Hepatocyte (in vitro differentiated cells): ENCODE results near the gene BTBD19. TPM values are rescaled to one million over a fixed set of nuclear protein-coding genes. Genes with fewer than 3 reads are reported as not detected.
"Not testable (repeated sequence)": the region's sequence is repeated elsewhere in the genome, so short reads cannot be mapped to it uniquely, and the experiment has no call there.

Experiments
- DNase-seq: peaks from one replicate; pipeline ENCODE4 v3.0.0-alpha.2; 2016; ENCODE audit warnings: low spot score
- H2AFZ ChIP-seq: fragments of 200-600 bp; sonication (generic); 2 replicates; pipeline ENCODE4 v1.6.0; 2016; ENCODE audit warnings: antibody characterized with exemption, mild to moderate bottlenecking
- H3K27ac ChIP-seq: fragments of 200-600 bp; sonication (generic); 2 replicates; pipeline ENCODE4 v1.5.1; 2016; ENCODE audit warnings: mild to moderate bottlenecking
- H3K27me3 ChIP-seq: fragments of 200-600 bp; sonication (generic); 2 replicates; pipeline ENCODE4 v1.6.1; 2016
- H3K36me3 ChIP-seq: fragments of 200-600 bp; sonication (generic); replicated peaks from 2 replicates; pipeline ENCODE4 v1.5.1; 2016; ENCODE audit warnings: low read depth; ENCODE audit not compliant: insufficient read depth
- H3K4me1 ChIP-seq: fragments of 200-600 bp; sonication (generic); 2 replicates; pipeline ENCODE4 v1.5.1; 2016; ENCODE audit warnings: mild to moderate bottlenecking, moderate library complexity; ENCODE audit not compliant: insufficient read depth
- H3K4me2 ChIP-seq: fragments of 200-600 bp; sonication (generic); 2 replicates; pipeline ENCODE4 v1.6.0; 2016
- H3K4me3 ChIP-seq: fragments of 200-600 bp; sonication (generic); 2 replicates; pipeline ENCODE4 v1.5.1; 2016; ENCODE audit warnings: mild to moderate bottlenecking
- H3K79me2 ChIP-seq: fragments of 200-600 bp; sonication (generic); 2 replicates; pipeline ENCODE4 v1.6.0; 2017; ENCODE audit warnings: mild to moderate bottlenecking
- H3K9me2 ChIP-seq: fragments of 200-600 bp; sonication (generic); replicated peaks from 2 replicates; pipeline ENCODE4 v1.6.0; 2017; ENCODE audit warnings: mild to moderate bottlenecking; ENCODE audit not compliant: insufficient read depth
- H3K9me3 ChIP-seq: fragments of 200-600 bp; sonication (generic); 2 replicates; pipeline ENCODE4 v1.5.1; 2016; ENCODE audit warnings: low read depth, mild to moderate bottlenecking
- H4K20me1 ChIP-seq: fragments of 200-600 bp; sonication (generic); 2 replicates; pipeline ENCODE4 v1.6.0; 2016; ENCODE audit warnings: mild to moderate bottlenecking; ENCODE audit not compliant: insufficient read depth, poor library complexity, severe bottlenecking
- EZH2 ChIP-seq: fragments of 200-600 bp; sonication (generic); IDR thresholded peaks from 2 replicates; pipeline ENCODE4 v1.6.1; 2016; ENCODE audit warnings: antibody characterized with exemption, mild to moderate bottlenecking, borderline replicate concordance
- EZH2phosphoT487 ChIP-seq: fragments of 200-600 bp; sonication (generic); IDR thresholded peaks from one replicate; pipeline ENCODE4 v1.6.1; 2018; ENCODE audit warnings: antibody characterized with exemption, mild to moderate bottlenecking, low read depth, moderate library complexity; ENCODE audit not compliant: unreplicated experiment, severe bottlenecking
- WGBS: methylation state at CpG from one replicate; pipeline ENCODE4 v1.1.6; 2016; ENCODE audit warnings: low lambda C conversion rate; ENCODE audit errors: missing lambda C conversion rate; 5-methylcytosine and 5-hydroxymethylcytosine counted together
- polyA plus RNA-seq: library from polyadenylated mRNA; unstranded; fragments of >200 nt; fragmentation: Nextera tagmentation; extraction: Ambion mirVana; gene quantifications from 2 replicates; pipeline ENCODE4 v1.2.1, GENCODE V29; 2016
- total RNA-seq: library from RNA; depleted of rRNA; stranded (reverse); fragments of >200 nt; gene quantifications from 2 replicates; pipeline ENCODE4 v1.2.3, GENCODE V29; 2014
- TF ChIP-seq, protein P1 (sequence below): fragments of 200-600 bp; sonication (generic); IDR thresholded peaks from 2 replicates; pipeline ENCODE4 v1.5.1; 2016; ENCODE audit warnings: antibody characterized with exemption, mild to moderate bottlenecking; ENCODE audit not compliant: poor library complexity

Gene BTBD19
- total and polyA plus RNA-seq, 2 experiments from 2014 or later = 5.5 to 16.8 TPM

DNA sequence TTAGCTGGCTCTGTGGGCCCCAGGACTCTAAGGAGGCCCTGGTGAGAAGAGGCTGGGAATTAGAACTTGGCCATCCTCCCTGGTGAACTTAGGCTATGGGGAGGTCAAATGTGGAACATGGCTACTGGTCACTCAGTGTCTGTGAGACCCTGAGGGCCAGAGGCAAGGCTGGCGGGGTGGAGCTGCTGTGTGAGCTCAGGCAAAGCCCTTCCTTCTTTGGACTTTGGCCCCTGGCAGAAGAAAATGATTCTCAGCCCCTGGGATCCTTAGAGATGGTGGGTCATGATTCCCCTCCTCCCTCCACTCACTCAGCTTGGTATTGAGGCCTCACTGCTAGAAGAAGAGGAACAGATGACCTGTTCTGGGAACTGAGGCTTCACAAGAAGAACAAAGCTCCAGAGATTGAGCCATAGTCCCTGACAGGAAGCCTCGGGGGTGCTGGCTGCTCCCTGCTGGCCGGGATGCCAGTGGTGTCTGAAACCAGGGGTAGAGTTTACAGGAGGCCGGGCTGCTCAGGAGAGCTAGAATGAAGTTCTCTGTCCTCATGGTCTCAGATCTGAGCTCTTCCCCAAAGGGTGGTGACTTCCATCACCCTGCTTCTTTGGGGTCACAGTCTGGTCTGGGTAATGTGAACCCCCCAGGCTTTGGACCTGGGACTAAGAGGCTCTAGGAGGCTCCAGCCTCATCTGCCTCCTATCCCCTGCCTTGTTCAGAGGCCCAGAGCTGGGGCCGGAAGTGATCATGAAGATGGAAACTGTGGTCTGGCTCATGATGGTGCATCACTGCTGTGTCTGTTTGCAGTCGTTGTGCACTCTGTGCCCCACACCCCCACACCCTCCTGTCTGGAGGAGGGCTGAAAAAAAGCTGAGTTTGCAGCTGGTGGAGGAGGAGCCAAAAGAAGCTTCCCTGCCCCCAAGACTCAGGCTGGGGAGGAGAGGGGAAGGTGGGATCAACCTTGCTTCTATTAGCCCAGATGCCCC lies 905 bp downstream of the BTBD19 start:
- Histone ChIP-seq H3K79me2 (peaks cover 17% of the 10 kb centered on the region), H3K9me3 (no peaks in the 10 kb centered on the region), H3K27me3 (no peaks in the 10 kb centered on the region), H3K9me2 (no peaks in the 10 kb centered on the region), H3K4me2 (peak overlapping the region; percentile 75), H4K20me1 (no peaks in the 10 kb centered on the region), H2AFZ (no peak overlapping the region), H3K27ac (peak overlapping the region; percentile 100), H3K4me3 (no peak overlapping the region), H3K36me3 (no peaks in the 10 kb centered on the region), H3K4me1 (peaks cover 53% of the 10 kb centered on the region)
- TF ChIP-seq, protein P1, sequence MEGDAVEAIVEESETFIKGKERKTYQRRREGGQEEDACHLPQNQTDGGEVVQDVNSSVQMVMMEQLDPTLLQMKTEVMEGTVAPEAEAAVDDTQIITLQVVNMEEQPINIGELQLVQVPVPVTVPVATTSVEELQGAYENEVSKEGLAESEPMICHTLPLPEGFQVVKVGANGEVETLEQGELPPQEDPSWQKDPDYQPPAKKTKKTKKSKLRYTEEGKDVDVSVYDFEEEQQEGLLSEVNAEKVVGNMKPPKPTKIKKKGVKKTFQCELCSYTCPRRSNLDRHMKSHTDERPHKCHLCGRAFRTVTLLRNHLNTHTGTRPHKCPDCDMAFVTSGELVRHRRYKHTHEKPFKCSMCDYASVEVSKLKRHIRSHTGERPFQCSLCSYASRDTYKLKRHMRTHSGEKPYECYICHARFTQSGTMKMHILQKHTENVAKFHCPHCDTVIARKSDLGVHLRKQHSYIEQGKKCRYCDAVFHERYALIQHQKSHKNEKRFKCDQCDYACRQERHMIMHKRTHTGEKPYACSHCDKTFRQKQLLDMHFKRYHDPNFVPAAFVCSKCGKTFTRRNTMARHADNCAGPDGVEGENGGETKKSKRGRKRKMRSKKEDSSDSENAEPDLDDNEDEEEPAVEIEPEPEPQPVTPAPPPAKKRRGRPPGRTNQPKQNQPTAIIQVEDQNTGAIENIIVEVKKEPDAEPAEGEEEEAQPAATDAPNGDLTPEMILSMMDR = no peak
- no peak for TF ChIP-seq EZH2phosphoT487
- no peak for TF ChIP-seq EZH2
- DNase-seq = peak; percentile 79
- 36% methylated on average over 6 of the region's 6 CpGs for WGBS

DNA sequence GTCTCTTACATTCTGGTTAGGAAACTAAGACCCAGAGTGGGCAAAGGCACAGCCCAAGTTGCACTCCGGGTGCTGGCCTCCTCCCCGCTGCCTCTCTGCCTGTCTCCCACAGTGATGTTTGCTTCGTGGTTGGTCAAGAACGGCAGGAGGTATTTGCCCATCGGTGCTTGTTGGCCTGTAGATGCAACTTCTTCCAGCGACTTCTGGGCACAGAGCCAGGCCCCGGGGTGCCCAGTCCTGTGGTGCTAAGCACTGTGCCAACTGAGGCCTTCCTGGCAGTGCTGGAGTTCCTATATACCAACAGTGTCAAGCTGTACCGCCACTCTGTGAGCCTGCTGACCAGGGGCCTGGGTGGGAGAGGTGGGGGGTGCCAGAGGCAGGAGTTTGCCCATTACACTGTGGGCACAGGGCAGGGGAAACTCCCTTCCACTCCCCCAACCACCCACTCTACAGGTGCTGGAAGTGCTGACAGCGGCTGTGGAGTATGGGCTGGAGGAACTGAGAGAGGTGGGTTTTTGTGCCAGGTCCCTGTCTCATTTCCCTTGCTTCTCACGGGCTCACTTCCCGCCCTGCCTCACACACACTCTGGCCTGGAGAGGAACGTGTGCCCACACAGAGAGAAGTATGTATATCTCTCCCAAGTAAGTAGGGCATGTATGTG lies 1.9 kb downstream of the BTBD19 start:
- peaks cover 53% of the 10 kb centered on the region for H3K4me1 ChIP-seq
- H3K9me2 ChIP-seq = no peaks in the 10 kb centered on the region
- no peak overlapping the region for H2AFZ ChIP-seq
- H3K27me3 ChIP-seq = no peaks in the 10 kb centered on the region
- no peak overlapping the region for H3K4me3 ChIP-seq
- no peak for TF ChIP-seq EZH2phosphoT487
- TF ChIP-seq, protein P1 = no peak
- TF ChIP-seq EZH2 = no peak
- H3K36me3 ChIP-seq = no peaks in the 10 kb centered on the region
- peaks cover 17% of the 10 kb centered on the region for H3K79me2 ChIP-seq
- H3K9me3 ChIP-seq = no peaks in the 10 kb centered on the region
- peak overlapping the region; percentile 100 for H3K27ac ChIP-seq
- peak; percentile 16 for DNase-seq
- peak overlapping the region; percentile 75 for H3K4me2 ChIP-seq
- WGBS = 84% methylated on average over 12 of the region's 12 CpGs
- H4K20me1 ChIP-seq = no peaks in the 10 kb centered on the region

DNA sequence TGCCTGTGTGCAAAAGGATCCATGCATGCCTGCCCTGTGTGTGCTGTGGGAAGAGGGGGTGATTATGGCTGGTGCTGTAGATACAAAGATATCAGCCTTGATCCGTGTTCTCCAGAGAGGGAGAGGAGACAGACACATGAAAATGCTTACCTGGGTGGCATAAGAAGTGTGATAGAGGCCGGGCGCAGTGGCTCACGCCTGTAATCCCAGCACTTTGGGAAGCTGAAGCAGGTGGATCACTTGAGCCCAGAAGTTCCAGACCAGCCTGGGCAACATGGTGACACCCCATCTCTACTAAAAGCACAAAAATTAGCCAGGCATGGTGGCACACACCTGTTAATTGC lies 2.4 kb downstream of the BTBD19 start:
- not testable (repeated sequence) for H3K36me3 ChIP-seq, H2AFZ ChIP-seq, H3K4me3 ChIP-seq, H4K20me1 ChIP-seq, H3K9me2 ChIP-seq, H3K9me3 ChIP-seq, DNase-seq, H3K27me3 ChIP-seq
- WGBS = 98% methylated on average over 4 of the region's 4 CpGs
- peak overlapping the region; percentile 100 for H3K27ac ChIP-seq
- peaks cover 17% of the 10 kb centered on the region for H3K79me2 ChIP-seq
- peaks cover 53% of the 10 kb centered on the region for H3K4me1 ChIP-seq
- peak overlapping the region; percentile 75 for H3K4me2 ChIP-seq

DNA sequence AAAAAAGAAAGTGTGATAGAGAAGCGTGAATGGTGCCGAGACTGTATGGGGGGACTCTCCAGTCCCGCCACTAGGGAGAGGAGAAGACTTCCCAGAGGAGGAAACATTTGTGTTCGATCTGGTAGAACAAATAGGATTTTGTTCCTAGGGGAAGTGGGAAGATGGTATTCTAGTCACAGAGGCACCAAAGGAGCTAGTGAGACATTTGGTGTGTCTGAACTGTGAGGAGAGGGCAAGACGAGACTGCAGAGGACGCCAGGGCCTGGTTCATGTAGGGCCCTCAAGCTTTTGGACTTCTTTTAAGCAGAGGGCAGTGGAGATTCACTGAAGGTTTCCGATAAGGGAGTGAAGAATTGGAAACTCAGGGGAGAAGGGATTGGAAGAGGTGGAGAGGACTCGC lies 2.9 kb downstream of the BTBD19 start:
- Histone ChIP-seq H3K27me3 (no peaks in the 10 kb centered on the region), H3K79me2 (peaks cover 17% of the 10 kb centered on the region), H2AFZ (no peak overlapping the region), H3K27ac (peak overlapping the region; percentile 75), H3K36me3 (no peaks in the 10 kb centered on the region), H3K9me2 (no peaks in the 10 kb centered on the region), H3K4me3 (no peak overlapping the region), H3K9me3 (no peaks in the 10 kb centered on the region), H3K4me2 (peak overlapping the region; percentile 5), H3K4me1 (peaks cover 53% of the 10 kb centered on the region), H4K20me1 (no peaks in the 10 kb centered on the region)
- DNase-seq = peak; percentile 5
- TF ChIP-seq EZH2phosphoT487 = no peak
- TF ChIP-seq EZH2 = no peak
- TF ChIP-seq, protein P1 = no peak
- 90% methylated on average over 8 of the region's 8 CpGs for WGBS
